Psoas muscle (tissue), 8 donors: ENCODE results near the gene ADGB. TPM values are rescaled to one million over a fixed set of nuclear protein-coding genes. Genes with fewer than 3 reads are reported as not detected.
"Not testable (repeated sequence)": the region's sequence is repeated elsewhere in the genome, so short reads cannot be mapped to it uniquely, and the experiment has no call there.

Source experiments
- ATAC-seq, 4 donors: fragments of 200-7000 bp; cut with Tn5 transposase; one replicate each; pipeline ENCODE4 v1.9.1; 2020; ENCODE audit warnings: moderate library complexity in 3 of 4, mild to moderate bottlenecking in 2 of 4
- DNase-seq, 2 donors: peaks; one replicate each; pipeline ENCODE4 v3.0.0-alpha.2; 2020
- H3K27ac ChIP-seq: fragments of 200-600 bp; one replicate; pipeline ENCODE4 v1.8.0; 2022
- H3K27me3 ChIP-seq, 3 donors: fragments of 200-600 bp in 1 of 3; one replicate each; pipeline versions ENCODE4 v1.6.1 to v1.8.0; 2013 to 2022; ENCODE audit warnings: low read length in 2 of 3, mild to moderate bottlenecking in 2 of 3, moderate library complexity in 1 of 3; ENCODE audit not compliant: insufficient read depth in 3 of 3
- H3K36me3 ChIP-seq, 2 donors: fragments of 200-600 bp in 1 of 2; one replicate each; pipeline versions ENCODE4 v1.6.1 to v1.8.0; 2013 to 2022; ENCODE audit warnings: low read depth in 1 of 2, mild to moderate bottlenecking in 1 of 2, moderate library complexity in 1 of 2; ENCODE audit not compliant: insufficient read depth in 1 of 2
- H3K4me1 ChIP-seq: fragments of 200-600 bp; one replicate; pipeline ENCODE4 v1.8.0; 2022
- H3K4me3 ChIP-seq: fragments of 200-600 bp; one replicate; pipeline ENCODE4 v1.8.0; 2022; ENCODE audit warnings: mild to moderate bottlenecking
- H3K9me3 ChIP-seq: fragments of 200-600 bp; one replicate; pipeline ENCODE4 v1.8.0; 2022
- CTCF ChIP-seq: fragments of 200-600 bp; IDR thresholded peaks from one replicate; pipeline ENCODE4 v1.8.0; 2022; ENCODE audit warnings: antibody characterized with exemption
- WGBS, 3 donors: extraction: QIAGEN DNeasy Blood & Tissue Kit; methylation state at CpG; one replicate each; pipeline versions ENCODE4 v1.1.6 to v1.1.7; 2013; 5-methylcytosine and 5-hydroxymethylcytosine counted together
- intact Hi-C, 2 donors: fragments of 100-400 bp; cut with DNase I; formaldehyde crosslinking; loops; one replicate each; pipeline versions ENCODE4 v1.11.0 to v1.14.2; 2022
- polyA plus RNA-seq, 3 donors: library from polyadenylated mRNA; stranded (reverse); fragments of 200-250 nt; gene quantifications; one replicate each; pipeline ENCODE4 v1.2.3, GENCODE V29; 2013
- total RNA-seq, 4 donors: library from RNA; stranded (reverse); fragmentation: NEBNext Ultra II Directional in 2 of 4; extraction: Animal tissue kit (Norgen Biotek cat#: 25700) in 2 of 4; gene quantifications; one replicate each; pipeline versions ENCODE4 v1.2.1 to v1.2.4, GENCODE V29; 2021 to 2023
- donor health status: healthy with polysubstance abuse.
- donor health status: DM: no; HTN: no; CAD: no; lungs with moderate emphysema.
- donor health status: Bipolar disorder and iron deficiency.
- donor health status: healthy.
- donor health status: DM: yes; HTN: yes; CAD: no.
- donor health status: DM: no; HTN: no; CAD: no.
- donor health status: DM: no; HTN: no; CAD: no.
- donor health status: DM: yes; HTN: yes; CAD: no.

ADGB gene
- total and polyA plus RNA-seq, 7 donors: not detected

- no peak overlapping the region for H3K27ac ChIP-seq
Measured at GRCh38 chr6:146850238-146850896, 251.6 kb downstream of the ADGB start.

GRCh38 chr6:146850981-146851380 lies 252.2 kb downstream of the ADGB start:
- ATAC-seq (no peak), DNase-seq (no peak)
- no peaks in the 10 kb centered on the region for H3K9me3 ChIP-seq
- no peak overlapping the region for H3K27ac ChIP-seq
- H3K27me3 ChIP-seq: no peaks in the 10 kb centered on the region
- H3K4me1 ChIP-seq: no peaks in the 10 kb centered on the region
- no peak for TF ChIP-seq CTCF
- H3K4me3 ChIP-seq: no peak overlapping the region
- intact Hi-C loops: loop anchor here (10.0 kb wide), 2 partner anchors 354 to 1314 kb away; partner anchors contain the start of gene STXBP5 (in 1 of the 2)
- H3K36me3 ChIP-seq: no peaks in the 10 kb centered on the region

More at GRCh38 chr6:146850238-146850896, 251.6 kb downstream of the ADGB start:
- no peaks in the 10 kb centered on the region for H3K36me3 ChIP-seq
- intact Hi-C loops: loop anchor here (10.0 kb wide), 2 partner anchors 354 to 1314 kb away; partner anchors contain the start of gene STXBP5 (in 1 of the 2)
- WGBS, 3 donors: 65 to 76% (median 71%) methylated on average over 6 of the region's 6 CpGs
- no peaks in the 10 kb centered on the region for H3K4me1 ChIP-seq
- no peak for TF ChIP-seq CTCF
- no peak for DNase-seq
- no peak for ATAC-seq
- no peaks in the 10 kb centered on the region for H3K9me3 ChIP-seq
- H3K4me3 ChIP-seq: no peak overlapping the region
- H3K27me3 ChIP-seq: no peaks in the 10 kb centered on the region

- H3K4me1 ChIP-seq: no peaks in the 10 kb centered on the region
- TF ChIP-seq CTCF: no peak
- no peak overlapping the region for H3K4me3 ChIP-seq
- intact Hi-C loops: loop anchor here (10.0 kb wide), 2 partner anchors 353 to 1313 kb away; partner anchors contain the start of gene STXBP5 (in 1 of the 2)
- no peaks in the 10 kb centered on the region for H3K36me3 ChIP-seq
- DNase-seq (no peak), ATAC-seq (no peak)
- 75 to 89% (median 76%) methylated on average over 1 of the region's 1 CpG for WGBS, 3 donors
- no peaks in the 10 kb centered on the region for H3K27me3 ChIP-seq
- H3K9me3 ChIP-seq: no peaks in the 10 kb centered on the region
- no peak overlapping the region for H3K27ac ChIP-seq
Measured at GRCh38 chr6:146851837-146852236, 253.1 kb downstream of the ADGB start.

- WGBS, 3 donors: 76 to 82% (median 78%) methylated on average over 6 of the region's 6 CpGs
- not testable (repeated sequence) for H3K4me1 ChIP-seq, ATAC-seq, H3K4me3 ChIP-seq, H3K9me3 ChIP-seq, DNase-seq, H3K36me3 ChIP-seq, H3K27ac ChIP-seq, H3K27me3 ChIP-seq
- intact Hi-C loops: loop anchor here (5.0 to 10.0 kb wide), 4 partner anchors 350 to 1310 kb away; partner anchors contain the start of gene STXBP5 (in 1 of the 2)
Measured at GRCh38 chr6:146854521-146855255, 255.9 kb downstream of the ADGB start.

GRCh38 chr6:146855889-146856288 lies 257.1 kb downstream of the ADGB start:
- no peak for TF ChIP-seq CTCF
- DNase-seq: no peak
- no peaks in the 10 kb centered on the region for H3K36me3 ChIP-seq
- no peaks in the 10 kb centered on the region for H3K27me3 ChIP-seq
- H3K9me3 ChIP-seq: no peaks in the 10 kb centered on the region
- intact Hi-C loops: loop anchor here (5.0 to 10.0 kb wide), 4 partner anchors 349 to 1309 kb away; partner anchors contain the start of gene STXBP5 (in 1 of the 2)
- H3K4me3 ChIP-seq: no peak overlapping the region
- WGBS, 3 donors: 83 to 94% (median 88%) methylated on average over 1 of the region's 1 CpG
- H3K4me1 ChIP-seq: no peaks in the 10 kb centered on the region
- ATAC-seq: no peak
- H3K27ac ChIP-seq: no peak overlapping the region
